D721Med (cell line): ENCODE data around the gene MOB4.
"Not testable (repeated sequence)": the region's sequence is repeated elsewhere in the genome, so short reads cannot be mapped to it uniquely, and the experiment has no call there.

Experiments used
- DNase-seq: peaks from one replicate; pipeline ENCODE4 v3.0.0; 2011; ENCODE audit warnings: low spot score; ENCODE audit not compliant: insufficient read length
- FAIRE-seq: peaks from 2 replicates; lab custom pipeline; 2011; peaks lifted over from hg19 to GRCh38; lab: Jason Lieb, UNC
- CTCF ChIP-seq: IDR thresholded peaks from 2 replicates; pipeline ENCODE4 v1.5.1; 2012; ENCODE audit warnings: mild to moderate bottlenecking, control low read depth; ENCODE audit not compliant: insufficient read depth; ENCODE audit errors: missing control alignments

Gene MOB4

GRCh38 chr2:197515739-197516392 is at the start of gene MOB4:
Gene MOB4, plus strand, starts transcription at chr2:197516066. Its CDS starts 21 bp downstream, at chr2:197516087.
- DNase-seq (peak; percentile 37), FAIRE-seq (no peak)
- TF ChIP-seq CTCF: no peak

- FAIRE-seq (no peak), DNase-seq (no peak)
- no peak for TF ChIP-seq CTCF
Observed at GRCh38 chr2:197472166-197472565, 43.7 kb upstream of the MOB4 start.

GRCh38 chr2:197477797-197478196 is 38.1 kb upstream of the MOB4 start:
- DNase-seq (no peak), FAIRE-seq (no peak)

GRCh38 chr2:197480165-197481036 is 35.5 kb upstream of the MOB4 start:
- TF ChIP-seq CTCF: no peak
- DNase-seq: no peak
- no peak for FAIRE-seq

More at GRCh38 chr2:197477797-197478196, 38.1 kb upstream of the MOB4 start:
- TF ChIP-seq CTCF: no peak

GRCh38 chr2:197484248-197484647 is 31.6 kb upstream of the MOB4 start:
- DNase-seq, FAIRE-seq: not testable (repeated sequence)

GRCh38 chr2:197486175-197486574 is 29.7 kb upstream of the MOB4 start:
- DNase-seq (no peak), FAIRE-seq (no peak)
- no peak for TF ChIP-seq CTCF

- TF ChIP-seq CTCF: no peak
- FAIRE-seq (no peak), DNase-seq (no peak)
Observed at GRCh38 chr2:197487385-197487784, 28.5 kb upstream of the MOB4 start.
